SK-N-SH (cell line): ENCODE results near the gene RHEBL1. TPM values are rescaled to one million over a fixed set of nuclear protein-coding genes. Genes with fewer than 3 reads are reported as not detected.

Source experiments
- CTCF ChIA-PET: fragments of 300-600, 350-600 bp; formaldehyde crosslinking; extraction: SDS; loops from one replicate; lab custom pipeline; 2021; lab: Yijun Ruan, JAX
- POLR2A ChIA-PET: fragments of 350-600 bp; sonication (Branson Sonifier 250); formaldehyde crosslinking; extraction: SDS; loops from one replicate; lab custom pipeline; 2020; ENCODE audit warnings: antibody characterized with exemption, inconsistent platforms; lab: Yijun Ruan, JAX
- DNase-seq: peaks from one replicate; pipeline ENCODE4 v3.0.0; 2012
- H2AFZ ChIP-seq: fragments of 200-600 bp; sonication (generic); 2 replicates; pipeline ENCODE4 v1.8.1; 2016; ENCODE audit warnings: antibody characterized with exemption, mild to moderate bottlenecking, low read depth
- H3F3A ChIP-seq: fragments of 200-600 bp; sonication (generic); replicated peaks from 2 replicates; pipeline ENCODE3; 2016; ENCODE audit warnings: antibody characterized with exemption, mild to moderate bottlenecking; ENCODE audit not compliant: insufficient read depth
- H3K27ac ChIP-seq, 2 experiments: fragments of 200-500 bp in 1 of 2; fragments of 200-600 bp in 1 of 2; sonication (Bioruptor generic) in 1 of 2; sonication (generic), shearing (Covaris generic) in 1 of 2; 2 replicates each; pipeline versions ENCODE4 v1.5.1 to v1.6.1; 2014 to 2016; ENCODE audit warnings: low read depth in 2 of 2, inconsistent platforms in 1 of 2, low read length in 1 of 2, mild to moderate bottlenecking in 1 of 2, mixed read lengths in 1 of 2
- H3K27me3 ChIP-seq: fragments of 200-600 bp; sonication (generic), shearing (Covaris generic); 2 replicates; pipeline ENCODE4 v1.6.1; 2016; ENCODE audit warnings: mixed run types; ENCODE audit not compliant: insufficient read depth
- H3K36me3 ChIP-seq, 2 experiments: fragments of 200-500 bp in 1 of 2; fragments of 200-600 bp in 1 of 2; sonication (Bioruptor generic) in 1 of 2; sonication (generic) in 1 of 2; replicated peaks in 1 of 2; 2 replicates each; pipeline versions ENCODE3 to v1.5.1; 2014 to 2016; ENCODE audit warnings: low read length in 1 of 2, mild to moderate bottlenecking in 1 of 2; ENCODE audit not compliant: insufficient read depth in 2 of 2, control insufficient read depth in 1 of 2
- H3K4me1 ChIP-seq, 2 experiments: fragments of 200-500 bp in 1 of 2; fragments of 200-600 bp in 1 of 2; sonication (Bioruptor generic) in 1 of 2; sonication (generic), shearing (Covaris generic) in 1 of 2; 2 replicates each; pipeline versions ENCODE4 v1.5.1 to v1.6.1; 2014 to 2016; ENCODE audit warnings: low read depth in 1 of 2, low read length in 1 of 2, mixed run types in 1 of 2; ENCODE audit not compliant: insufficient read depth in 2 of 2, control insufficient read depth in 1 of 2
- H3K4me2 ChIP-seq: fragments of 200-600 bp; sonication (generic), shearing (Covaris generic); 2 replicates; pipeline ENCODE4 v1.6.1; 2017; ENCODE audit warnings: mixed run types
- H3K4me3 ChIP-seq, 2 experiments: fragments of 200-500 bp in 1 of 2; fragments of 200-600 bp in 1 of 2; sonication (Bioruptor generic) in 1 of 2; sonication (generic), shearing (Covaris generic) in 1 of 2; 2 replicates each; pipeline versions ENCODE4 v1.5.1 to v1.8.1; 2014 to 2016; ENCODE audit warnings: low read depth in 2 of 2, inconsistent platforms in 1 of 2, low read length in 1 of 2, mild to moderate bottlenecking in 1 of 2, mixed read lengths in 1 of 2, moderate library complexity in 1 of 2
- H3K79me2 ChIP-seq: fragments of 200-600 bp; sonication (generic); 2 replicates; pipeline ENCODE4 v1.8.1; 2017; ENCODE audit warnings: mild to moderate bottlenecking; ENCODE audit not compliant: insufficient read depth
- H3K9ac ChIP-seq: fragments of 200-600 bp; sonication (generic); 2 replicates; pipeline ENCODE4 v1.6.1; 2017; ENCODE audit warnings: mixed run types
- H3K9me2 ChIP-seq: fragments of 200-600 bp; sonication (generic); 2 replicates; pipeline ENCODE4 v1.6.1; 2017; ENCODE audit warnings: mixed run types
- H3K9me3 ChIP-seq: fragments of 200-600 bp; sonication (generic); 2 replicates; pipeline ENCODE4 v1.6.1; 2017; ENCODE audit warnings: mixed run types, mild to moderate bottlenecking, moderate library complexity
- H4K20me1 ChIP-seq: fragments of 200-600 bp; sonication (generic); 2 replicates; pipeline ENCODE4 v1.6.1; 2017; ENCODE audit warnings: mild to moderate bottlenecking, mixed run types; ENCODE audit not compliant: insufficient read depth
- ELF1 ChIP-seq: IDR thresholded peaks from 2 replicates; pipeline ENCODE4 v1.4.0; 2012
- EZH2phosphoT487 ChIP-seq: fragments of 200-600 bp; sonication (generic); IDR thresholded peaks from 2 replicates; pipeline ENCODE4 v1.6.1; 2017; ENCODE audit warnings: low read depth, mixed run types, mild to moderate bottlenecking, antibody characterized with exemption, moderate library complexity, borderline replicate concordance
- FOSL2 ChIP-seq: IDR thresholded peaks from 2 replicates; pipeline ENCODE4 v1.4.0; 2012; ENCODE audit warnings: low read depth, mild to moderate bottlenecking, moderate library complexity, borderline replicate concordance
- FOXJ3 ChIP-seq: sonication (generic); formaldehyde crosslinking; IDR thresholded peaks from 2 replicates; pipeline ENCODE4 v1.5.1; 2020; ENCODE audit warnings: mild to moderate bottlenecking, missing genetic modification reagents
- FOXM1 ChIP-seq: IDR thresholded peaks from 2 replicates; pipeline ENCODE4 v1.4.0; 2012; ENCODE audit warnings: low read depth, mild to moderate bottlenecking
- GATA2 ChIP-seq: sonication (generic); formaldehyde crosslinking; IDR thresholded peaks from 2 replicates; pipeline ENCODE4 v1.5.0; 2020; ENCODE audit warnings: mild to moderate bottlenecking, missing genetic modification reagents
- IRF3 ChIP-seq: fragments of 150-350 bp; IDR thresholded peaks from 2 replicates; pipeline ENCODE4 v1.6.1; 2016; ENCODE audit warnings: mild to moderate bottlenecking, low read depth, low read length
- JUND ChIP-seq: IDR thresholded peaks from 2 replicates; pipeline ENCODE4 v1.4.0; 2012
- NFIC ChIP-seq: IDR thresholded peaks from 2 replicates; pipeline ENCODE4 v1.4.0; 2012; ENCODE audit warnings: borderline replicate concordance
- RAD21 ChIP-seq: IDR thresholded peaks from 2 replicates; pipeline ENCODE4 v1.6.1; 2012; ENCODE audit warnings: mild to moderate bottlenecking, low read length
- RFX5 ChIP-seq: IDR thresholded peaks from 2 replicates; pipeline ENCODE4 v1.6.1; 2012; ENCODE audit warnings: mild to moderate bottlenecking, improper control_type of control experiment, low read length
- RXRA ChIP-seq: IDR thresholded peaks from 2 replicates; pipeline ENCODE4 v1.4.0; 2012; ENCODE audit warnings: low read depth, mild to moderate bottlenecking, borderline replicate concordance
- SIN3A ChIP-seq: IDR thresholded peaks from 2 replicates; pipeline ENCODE4 v1.6.1; 2012; ENCODE audit warnings: low read depth, mild to moderate bottlenecking, low read length, moderate library complexity, borderline replicate concordance
- SMC3 ChIP-seq: IDR thresholded peaks from 2 replicates; pipeline ENCODE4 v1.6.1; 2012; ENCODE audit warnings: low read depth, low read length, improper control_type of control experiment
- TAF1 ChIP-seq: IDR thresholded peaks from 2 replicates; pipeline ENCODE4 v1.6.1; 2012; ENCODE audit warnings: low read depth, mild to moderate bottlenecking, low read length, moderate library complexity, borderline replicate concordance
- TEAD4 ChIP-seq: IDR thresholded peaks from 2 replicates; pipeline ENCODE4 v1.4.0; 2012; ENCODE audit warnings: mild to moderate bottlenecking, borderline replicate concordance; ENCODE audit not compliant: insufficient read depth
- YY1 ChIP-seq: IDR thresholded peaks from 2 replicates; pipeline ENCODE4 v1.4.0; 2012; ENCODE audit warnings: low read depth, mild to moderate bottlenecking
- WGBS: methylation state at CpG from one replicate; pipeline ENCODE4 v1.1.6; 2017; ENCODE audit warnings: low lambda C conversion rate; 5-methylcytosine and 5-hydroxymethylcytosine counted together
- polyA plus RNA-seq, 3 experiments: library from polyadenylated mRNA; depleted of rRNA; stranded (reverse); fragments of >200 nt; gene quantifications; 2 replicates each; pipeline ENCODE4 v1.2.3, GENCODE V29; 2012
- TF ChIP-seq, protein P1 (sequence below): fragments of 150-350 bp; IDR thresholded peaks from 2 replicates; pipeline ENCODE4 v1.6.1; 2017; ENCODE audit warnings: antibody characterized with exemption, low read length, low read depth, borderline replicate concordance
- TF ChIP-seq, protein P2 (sequence below): IDR thresholded peaks from 2 replicates; pipeline ENCODE4 v1.4.0; 2012; ENCODE audit warnings: low read depth

Gene RHEBL1
- polyA plus RNA-seq, 1 of the 3 experiments (the other 2 are of a cell fraction), result 2.2 TPM

GRCh38 chr12:49084438-49084837, 14.7 kb upstream of the RHEBL1 start:
- Histone ChIP-seq H3K27ac (no peak overlapping the region), H3K9ac (no peak overlapping the region), H3F3A (peaks cover 3% of the 10 kb centered on the region), H3K79me2 (no peaks in the 10 kb centered on the region), H3K27me3 (no peaks in the 10 kb centered on the region), H3K4me3 (no peak overlapping the region), H4K20me1 (no peaks in the 10 kb centered on the region), H3K36me3 (no peaks in the 10 kb centered on the region), H3K9me3 (no peaks in the 10 kb centered on the region), H2AFZ (no peak overlapping the region), H3K4me1 (peaks cover 0 to 10% of the 10 kb centered on the region in 2 experiments; a peak in 1 of 4 replicates), H3K4me2 (no peak overlapping the region), H3K9me2 (no peaks in the 10 kb centered on the region)
- no peak for TF ChIP-seq SMC3
- no peak for TF ChIP-seq TEAD4
- TF ChIP-seq YY1, result no peak
- TF ChIP-seq RAD21, result no peak
- TF ChIP-seq, protein P1, sequence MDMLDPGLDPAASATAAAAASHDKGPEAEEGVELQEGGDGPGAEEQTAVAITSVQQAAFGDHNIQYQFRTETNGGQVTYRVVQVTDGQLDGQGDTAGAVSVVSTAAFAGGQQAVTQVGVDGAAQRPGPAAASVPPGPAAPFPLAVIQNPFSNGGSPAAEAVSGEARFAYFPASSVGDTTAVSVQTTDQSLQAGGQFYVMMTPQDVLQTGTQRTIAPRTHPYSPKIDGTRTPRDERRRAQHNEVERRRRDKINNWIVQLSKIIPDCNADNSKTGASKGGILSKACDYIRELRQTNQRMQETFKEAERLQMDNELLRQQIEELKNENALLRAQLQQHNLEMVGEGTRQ, result no peak
- no peak for TF ChIP-seq FOSL2
- no peak for TF ChIP-seq ELF1
- TF ChIP-seq JUND, result no peak
- TF ChIP-seq IRF3, result no peak
- TF ChIP-seq, protein P2, sequence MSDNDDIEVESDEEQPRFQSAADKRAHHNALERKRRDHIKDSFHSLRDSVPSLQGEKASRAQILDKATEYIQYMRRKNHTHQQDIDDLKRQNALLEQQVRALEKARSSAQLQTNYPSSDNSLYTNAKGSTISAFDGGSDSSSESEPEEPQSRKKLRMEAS, result no peak
- TF ChIP-seq NFIC, result no peak
- TF ChIP-seq EZH2phosphoT487, result no peak
- no peak for TF ChIP-seq SIN3A
- no peak for TF ChIP-seq GATA2
- no peak for TF ChIP-seq RXRA
- no peak for TF ChIP-seq FOXJ3 (CRISPR knock-in tag)
- no peak for TF ChIP-seq TAF1
- no peak for TF ChIP-seq FOXM1
- TF ChIP-seq RFX5, result no peak
- ChIA-PET CTCF (interaction anchor here (0.8 to 12.8 kb wide), 6 partner anchors 9 to 86 kb away, joined by 3 to 315 read pairs (median 7); partner anchors contain the start of genes DHH and LMBR1L), POLR2A (interaction anchor here (1.0 kb wide), 1 partner anchor 47 kb away, joined by 3 read pairs; the partner anchor contains the start of gene TUBA1B)
- 96% methylated on average over 3 of the region's 3 CpGs for WGBS
- no peak for DNase-seq
